Suprapubic skin (tissue), 4 donors: ENCODE data around the gene SPPL2A. TPM values are rescaled to one million over a fixed set of nuclear protein-coding genes. Genes with fewer than 3 reads are reported as not detected.
"Not testable (repeated sequence)": the region's sequence is repeated elsewhere in the genome, so short reads cannot be mapped to it uniquely, and the experiment has no call there.

Source experiments
- DNase-seq, 2 donors: peaks; one replicate each; pipeline ENCODE4 v3.0.0-alpha.2; 2019; ENCODE audit warnings: low spot score in 2 of 2
- H3K27ac ChIP-seq: fragments of 200-600 bp; sonication (generic); one replicate; pipeline ENCODE4 v1.5.1; 2019
- H3K27me3 ChIP-seq: fragments of 200-600 bp; sonication (generic); one replicate; pipeline ENCODE4 v1.5.1; 2019
- H3K36me3 ChIP-seq: fragments of 200-600 bp; sonication (generic); one replicate; pipeline ENCODE4 v1.5.1; 2019
- H3K4me1 ChIP-seq: fragments of 200-600 bp; sonication (generic); one replicate; pipeline ENCODE4 v1.5.1; 2019
- H3K4me3 ChIP-seq: fragments of 200-600 bp; sonication (generic); one replicate; pipeline ENCODE4 v1.5.1; 2019; ENCODE audit warnings: mild to moderate bottlenecking
- H3K9me3 ChIP-seq: fragments of 200-600 bp; sonication (generic); one replicate; pipeline ENCODE4 v1.5.1; 2019
- CTCF ChIP-seq, 2 donors: fragments of 200-600 bp in 1 of 2; fragments of 450-650 bp in 1 of 2; sonication (generic) in 1 of 2; IDR thresholded peaks; one replicate each; pipeline ENCODE4 v1.5.1; 2016 to 2019; ENCODE audit warnings: antibody characterized with exemption in 2 of 2, mild to moderate bottlenecking in 1 of 2, moderate library complexity in 1 of 2
- EP300 ChIP-seq: sonication (generic); formaldehyde crosslinking; IDR thresholded peaks from one replicate; pipeline ENCODE4 v1.6.1; 2017; ENCODE audit warnings: antibody characterized with exemption
- POLR2A ChIP-seq, 2 donors: fragments of 450-650 bp; IDR thresholded peaks; one replicate each; pipeline ENCODE4 v1.6.1; 2017; ENCODE audit warnings: antibody characterized with exemption in 2 of 2, mild to moderate bottlenecking in 2 of 2, moderate library complexity in 2 of 2
- POLR2AphosphoS5 ChIP-seq, 3 donors: sonication (generic); formaldehyde crosslinking; IDR thresholded peaks; one replicate each; pipeline ENCODE4 v1.6.1; 2017; ENCODE audit warnings: antibody characterized with exemption in 3 of 3
- WGBS: methylation state at CpG from one replicate; pipeline ENCODE4 v1.1.5; 2018; 5-methylcytosine and 5-hydroxymethylcytosine counted together
- total RNA-seq, 4 donors: library from RNA; depleted of rRNA; stranded (reverse); fragments of >200 nt; gene quantifications; one replicate each; pipeline ENCODE4 v1.1.0, GENCODE V29; 2016

The SPPL2A gene
- total RNA-seq, 4 donors from 2014 or later = 156 to 228 (median 186) TPM

- H3K27ac ChIP-seq = no peak overlapping the region
- WGBS = 70% methylated on average over 1 of the region's 1 CpG
- H3K4me1 ChIP-seq = no peaks in the 10 kb centered on the region
- H3K4me3 ChIP-seq = no peak overlapping the region
- no peak for TF ChIP-seq POLR2A (IDR thresholded peaks at IDR 0.05)
- TF ChIP-seq EP300 = no peak
- no peak for TF ChIP-seq POLR2AphosphoS5 (IDR thresholded peaks at IDR 0.05)
- no peak for TF ChIP-seq CTCF (IDR thresholded peaks at IDR 0.05)
- peaks cover 11% of the 10 kb centered on the region for H3K36me3 ChIP-seq
- H3K27me3 ChIP-seq = no peaks in the 10 kb centered on the region
- no peak for DNase-seq
- no peaks in the 10 kb centered on the region for H3K9me3 ChIP-seq
These were observed 62.7 kb downstream of the SPPL2A start for GRCh38 chr15:50702762-50703334.

- 74% methylated on average over 8 of the region's 8 CpGs for WGBS
These were observed 67.4 kb downstream of the SPPL2A start for GRCh38 chr15:50698101-50698500.

GRCh38 chr15:50697109-50697797, 68.3 kb downstream of the SPPL2A start:
- no peak overlapping the region for H3K4me3 ChIP-seq
- DNase-seq = no peak
- no peak overlapping the region for H3K27ac ChIP-seq
- H3K27me3 ChIP-seq = no peaks in the 10 kb centered on the region
- no peaks in the 10 kb centered on the region for H3K36me3 ChIP-seq
- 84% methylated on average over 4 of the region's 4 CpGs for WGBS
- TF ChIP-seq POLR2AphosphoS5 (IDR thresholded peaks at IDR 0.05) = no peak
- TF ChIP-seq CTCF (IDR thresholded peaks at IDR 0.05) = no peak
- no peak for TF ChIP-seq EP300
- TF ChIP-seq POLR2A (IDR thresholded peaks at IDR 0.05) = no peak
- no peaks in the 10 kb centered on the region for H3K9me3 ChIP-seq
- H3K4me1 ChIP-seq = no peaks in the 10 kb centered on the region

More at GRCh38 chr15:50698101-50698500, 67.4 kb downstream of the SPPL2A start:
- Histone ChIP-seq H3K27ac (no peak overlapping the region), H3K4me1 (no peaks in the 10 kb centered on the region), H3K4me3 (no peak overlapping the region), H3K36me3 (no peaks in the 10 kb centered on the region), H3K27me3 (no peaks in the 10 kb centered on the region), H3K9me3 (no peaks in the 10 kb centered on the region)
- TF ChIP-seq CTCF (IDR thresholded peaks at IDR 0.05) (no peak), EP300 (no peak), POLR2A (IDR thresholded peaks at IDR 0.05) (no peak), POLR2AphosphoS5 (IDR thresholded peaks at IDR 0.05) (no peak)
- no peak for DNase-seq

- H3K27ac ChIP-seq, H3K36me3 ChIP-seq, H3K9me3 ChIP-seq, H3K4me3 ChIP-seq, DNase-seq, H3K4me1 ChIP-seq, H3K27me3 ChIP-seq: not testable (repeated sequence)
- 94% methylated on average over 9 of the region's 9 CpGs for WGBS
These were observed 70.8 kb downstream of the SPPL2A start for GRCh38 chr15:50694634-50695165.

- peak overlapping the region; percentile 83 for H3K4me3 ChIP-seq
- TF ChIP-seq POLR2AphosphoS5 (IDR thresholded peaks at IDR 0.05) = no peak
- no peak for TF ChIP-seq EP300
- no peak for TF ChIP-seq POLR2A (IDR thresholded peaks at IDR 0.05)
- no peak for TF ChIP-seq CTCF (IDR thresholded peaks at IDR 0.05)
These were observed 78.1 kb downstream of the SPPL2A start for GRCh38 chr15:50687302-50687902.

More at GRCh38 chr15:50687302-50687902, 78.1 kb downstream of the SPPL2A start:
- no peak for DNase-seq
- H3K36me3 ChIP-seq = no peaks in the 10 kb centered on the region
- no peaks in the 10 kb centered on the region for H3K9me3 ChIP-seq
- H3K27me3 ChIP-seq = no peaks in the 10 kb centered on the region
- 30% methylated on average over 10 of the region's 10 CpGs for WGBS
- H3K4me1 ChIP-seq = peaks cover 43% of the 10 kb centered on the region
- peak overlapping the region; percentile 96 for H3K27ac ChIP-seq
